HG03520 (cell line): ENCODE data around the gene HOXA13.

Source experiments
- ATAC-seq: cut with Tn5 transposase; IDR thresholded peaks from one replicate; pipeline ENCODE4 v1.9.1; 2021; ENCODE audit warnings: mild to moderate bottlenecking, moderate library complexity; ENCODE audit not compliant: unreplicated experiment

The HOXA13 gene

DNA sequence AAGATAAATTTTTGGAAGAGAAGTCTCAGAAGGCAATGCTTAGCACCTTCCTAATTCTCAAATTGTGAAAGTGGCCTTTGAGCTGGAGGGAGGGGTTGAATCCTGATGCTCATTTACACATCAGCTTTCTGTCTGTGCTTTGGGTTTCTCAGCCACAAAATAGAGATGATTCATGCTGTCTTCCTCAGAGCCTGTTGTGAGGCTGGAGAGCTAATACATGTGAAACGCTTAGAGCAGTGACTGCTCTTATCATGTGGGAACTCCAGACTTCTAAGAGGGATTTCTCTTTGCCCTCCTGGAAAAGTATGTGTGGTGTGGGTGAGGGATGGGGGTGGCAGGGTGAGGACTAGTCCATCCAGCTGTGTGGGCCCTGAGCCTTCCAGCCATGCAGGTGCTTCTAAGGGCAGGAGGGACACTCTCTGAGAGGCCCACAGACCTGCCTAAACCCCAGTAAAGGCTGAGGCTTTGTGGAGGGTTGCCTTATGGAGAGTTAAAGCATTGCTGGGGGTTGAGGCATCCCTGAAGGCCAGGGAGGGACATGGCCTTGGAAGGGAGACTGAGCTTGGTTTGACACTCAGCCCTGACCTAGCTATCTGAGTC, 37.9 kb upstream of the HOXA13 start:
- no peak for ATAC-seq

DNA sequence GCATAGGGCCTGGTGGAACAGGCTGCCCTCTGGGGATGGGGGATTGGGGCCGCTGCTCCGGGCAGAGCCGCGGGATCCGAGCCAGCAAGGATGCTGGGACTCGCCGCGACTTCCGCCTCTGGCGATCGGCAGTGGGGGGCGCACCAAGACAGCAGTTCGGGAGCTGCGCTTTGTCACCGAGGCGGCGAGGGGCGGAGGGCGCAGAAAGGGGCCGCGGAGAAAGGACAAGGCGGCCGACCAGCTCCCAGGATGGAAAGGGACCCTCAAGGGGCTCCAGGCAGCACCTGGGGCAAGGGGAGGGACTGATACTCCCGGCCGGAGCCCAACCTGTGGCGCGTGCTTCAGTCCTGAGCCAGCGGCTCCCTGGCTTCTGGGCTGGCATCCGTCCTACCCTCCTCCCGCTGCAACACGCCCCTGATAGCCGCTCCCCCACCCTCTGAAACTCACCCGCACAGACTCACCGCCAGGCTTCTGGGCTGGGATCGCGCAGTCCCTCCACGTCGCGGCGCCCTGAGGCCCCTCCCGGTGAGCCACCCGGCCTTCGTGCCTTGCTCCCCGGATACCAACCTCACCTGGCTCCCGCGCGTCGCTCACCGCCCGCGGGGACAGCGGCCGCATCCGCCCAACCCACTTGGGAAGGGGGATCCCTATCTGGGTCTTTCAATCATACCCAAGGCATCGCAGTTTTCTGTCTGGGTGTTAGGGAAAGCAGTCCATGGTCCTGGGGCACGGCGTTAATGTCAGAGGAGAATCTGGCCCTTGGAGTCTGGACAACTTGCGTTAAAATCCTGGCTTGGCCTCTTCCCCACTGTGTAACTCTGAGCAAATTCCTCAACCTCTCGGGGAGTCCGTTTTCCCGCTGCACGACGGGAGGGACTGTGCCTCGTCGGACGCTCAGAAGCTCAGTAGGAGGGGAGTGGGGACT, 35.8 kb upstream of the HOXA13 start:
- no peak for ATAC-seq

DNA sequence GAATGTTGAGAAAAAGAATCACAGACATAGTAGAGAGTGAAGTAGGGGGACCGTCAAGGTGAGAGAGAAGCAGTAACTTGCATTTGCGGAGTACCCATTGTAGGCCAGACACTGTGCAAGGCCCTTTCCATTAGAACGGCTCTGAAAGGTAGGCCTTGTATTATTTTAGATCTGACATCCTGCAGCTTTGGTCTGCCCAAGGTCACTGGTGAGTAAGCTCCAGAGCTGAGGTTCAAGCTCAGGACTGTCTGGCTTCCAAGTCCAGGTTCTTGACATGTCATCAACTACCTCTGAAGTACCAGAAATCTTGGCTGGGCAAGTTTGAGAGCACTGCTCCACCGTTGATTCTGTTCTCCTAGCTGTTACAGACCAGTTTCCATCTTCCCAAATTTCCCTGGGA, 29.6 kb upstream of the HOXA13 start:
- ATAC-seq: no peak

DNA sequence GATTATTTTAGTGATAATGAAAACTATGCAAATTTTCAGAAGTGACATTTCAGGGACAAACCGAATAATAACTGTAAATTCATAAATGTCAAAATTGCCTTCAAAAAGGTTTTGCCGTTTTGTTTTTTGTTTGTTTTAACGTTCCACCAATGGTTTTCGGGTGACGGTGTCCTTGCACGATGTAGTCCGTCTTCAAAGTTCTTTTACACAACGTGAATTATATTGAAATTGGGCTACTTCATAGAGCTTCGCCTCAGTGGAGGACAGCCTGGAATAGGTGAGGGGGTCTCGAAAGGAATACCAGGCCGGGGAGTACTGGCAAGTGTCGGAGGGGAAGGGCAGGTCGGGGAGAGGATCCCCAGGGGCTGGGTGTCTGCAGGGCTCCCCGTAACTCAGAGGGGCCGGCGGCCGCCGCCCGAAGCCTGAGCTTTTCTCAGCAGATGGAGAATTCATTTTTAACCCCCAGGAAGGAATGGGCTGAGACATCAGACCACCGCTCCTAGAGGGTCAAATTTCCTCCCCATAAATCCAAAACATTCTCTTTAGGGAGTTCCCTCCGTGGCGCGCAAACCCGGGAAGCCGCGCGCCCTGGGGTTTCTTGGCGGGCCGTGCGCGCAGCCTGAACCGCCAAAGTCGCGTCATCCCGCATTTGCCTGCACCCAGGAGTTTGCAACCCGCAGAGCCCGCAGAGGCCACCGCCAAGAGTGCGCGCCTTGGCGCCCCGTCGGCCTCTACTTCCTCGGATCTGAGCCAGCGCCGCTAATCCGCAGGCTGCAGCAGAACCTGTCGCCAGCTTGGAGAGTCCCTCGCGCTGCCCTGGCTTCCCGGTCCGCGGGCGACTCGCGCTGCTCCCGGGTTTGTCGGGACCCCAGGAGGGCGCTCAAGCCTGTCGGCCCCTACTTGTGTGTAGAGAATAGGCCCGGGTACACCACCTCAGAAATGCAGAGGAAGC, 25.4 kb upstream of the HOXA13 start:
- ATAC-seq: no peak

DNA sequence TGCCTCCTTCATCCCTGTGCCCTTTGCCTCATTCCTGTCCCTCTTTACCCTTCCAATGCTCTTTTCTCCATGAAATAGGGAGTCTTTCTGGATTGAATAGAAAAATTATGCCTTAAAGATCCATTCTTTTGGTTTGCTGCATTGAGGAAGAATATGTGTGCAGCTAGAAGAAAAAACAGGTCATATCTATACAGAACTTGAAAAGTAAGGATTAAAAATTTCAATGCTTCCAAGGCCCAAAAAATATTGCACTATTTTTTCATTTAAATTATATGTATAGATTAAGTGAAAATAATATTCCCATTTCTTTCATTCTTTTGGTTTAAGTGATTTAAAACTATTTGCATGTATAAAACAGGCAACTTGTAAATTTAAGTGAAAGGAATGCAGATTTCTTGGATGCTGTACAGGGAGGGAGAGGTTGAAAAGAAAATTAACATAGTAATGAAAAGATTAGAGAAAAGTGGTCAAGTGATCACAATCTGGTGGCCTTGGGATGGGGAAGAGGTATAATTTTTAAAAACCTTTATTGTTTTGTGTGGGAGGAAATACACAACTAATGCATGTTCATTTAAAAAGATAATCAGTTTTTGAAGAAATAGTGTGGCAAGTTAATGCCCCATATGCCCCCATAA, 24.2 kb upstream of the HOXA13 start:
- ATAC-seq: no peak

DNA sequence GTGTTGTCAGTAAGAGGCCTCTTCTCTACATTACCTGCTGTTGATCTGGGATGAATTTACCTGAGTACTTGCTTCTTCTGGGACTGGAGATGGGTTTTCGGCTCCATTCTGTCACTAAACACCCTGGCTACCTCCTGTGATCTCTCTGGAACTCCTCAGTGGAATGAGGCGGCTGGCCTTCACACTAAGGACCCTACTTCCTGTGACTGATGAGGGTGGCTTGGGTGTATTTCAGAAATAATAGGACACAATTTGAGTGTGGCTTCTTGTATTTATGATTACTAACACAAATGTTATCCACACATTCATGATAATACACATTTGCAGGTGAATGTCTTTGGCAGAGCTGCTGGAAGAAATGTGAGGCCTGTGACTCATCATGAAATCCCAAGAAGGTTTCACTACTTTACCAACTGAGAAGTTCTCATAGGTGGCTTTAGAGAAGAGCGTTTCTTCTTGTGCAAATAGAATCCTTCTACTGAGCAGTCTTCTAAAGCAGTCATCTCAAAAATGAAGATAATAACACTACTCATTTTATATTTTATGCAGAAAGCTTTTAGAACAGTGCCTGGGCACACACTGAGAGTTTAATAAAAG, 21.4 kb upstream of the HOXA13 start:
- no peak for ATAC-seq

DNA sequence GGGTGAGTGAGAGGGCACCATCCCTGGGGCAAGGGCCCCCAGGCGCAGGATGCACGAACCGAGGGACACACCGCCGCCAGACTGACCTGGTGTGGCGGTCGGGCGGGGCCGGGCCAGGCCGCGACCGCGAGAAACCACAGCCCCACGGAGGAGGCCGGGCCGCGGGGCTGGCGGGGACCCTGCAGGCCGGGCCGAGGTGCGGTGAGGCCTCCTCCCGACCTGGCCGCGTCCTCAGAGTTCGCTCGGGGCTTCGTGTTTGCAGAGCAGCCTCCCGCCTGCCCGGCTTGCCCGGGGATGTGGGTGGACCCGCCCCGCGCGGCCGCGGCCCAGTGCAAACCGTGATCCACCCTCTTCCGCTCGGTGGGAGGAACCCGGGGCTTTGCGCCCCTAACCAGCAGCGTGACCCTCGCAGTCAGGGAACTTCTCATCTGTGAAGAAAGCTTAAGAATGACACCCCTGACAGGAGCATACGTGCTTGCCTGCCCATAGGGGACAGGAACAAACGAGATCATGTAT, 20.6 kb upstream of the HOXA13 start:
- ATAC-seq: no peak

DNA sequence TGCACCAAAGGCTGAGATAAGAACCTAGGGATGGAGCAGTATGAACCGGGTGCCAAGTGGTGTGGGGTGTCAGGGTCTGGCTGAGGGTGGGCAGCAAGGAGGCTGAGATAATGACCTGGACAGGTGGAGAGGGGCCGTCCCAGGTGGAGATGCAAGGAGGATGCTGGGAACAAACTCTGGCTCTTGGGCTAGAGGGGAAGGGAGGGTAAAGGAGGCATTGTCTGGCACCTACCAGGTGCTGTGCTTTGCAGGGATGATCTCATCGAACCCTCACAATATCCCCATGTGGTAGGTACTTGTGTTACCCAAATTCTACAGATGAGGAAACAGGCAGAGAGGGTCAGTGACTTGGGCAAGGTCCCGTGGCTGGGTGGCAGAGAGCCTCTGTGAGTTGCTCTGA, 19.9 kb upstream of the HOXA13 start:
- no peak for ATAC-seq

DNA sequence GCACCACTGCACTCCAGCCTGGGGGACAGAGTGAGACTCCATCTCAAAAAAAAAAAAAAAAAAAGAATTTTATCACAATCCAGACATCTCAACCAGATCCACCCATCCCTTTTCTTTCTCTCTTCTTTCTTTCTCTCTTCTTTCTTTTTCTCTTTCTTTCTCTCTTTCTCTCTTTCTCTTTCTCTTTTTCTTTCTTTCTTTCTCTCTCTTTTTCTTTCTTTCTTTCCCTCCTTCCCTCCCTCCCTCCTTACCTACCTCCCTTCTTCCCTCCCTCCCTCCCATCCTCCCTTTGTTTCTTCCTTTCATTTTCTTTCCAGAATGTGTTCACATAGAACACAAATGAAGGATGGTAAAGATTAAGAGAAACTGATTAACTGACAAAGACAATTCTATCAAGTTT, 18.1 kb upstream of the HOXA13 start:
- no peak for ATAC-seq

DNA sequence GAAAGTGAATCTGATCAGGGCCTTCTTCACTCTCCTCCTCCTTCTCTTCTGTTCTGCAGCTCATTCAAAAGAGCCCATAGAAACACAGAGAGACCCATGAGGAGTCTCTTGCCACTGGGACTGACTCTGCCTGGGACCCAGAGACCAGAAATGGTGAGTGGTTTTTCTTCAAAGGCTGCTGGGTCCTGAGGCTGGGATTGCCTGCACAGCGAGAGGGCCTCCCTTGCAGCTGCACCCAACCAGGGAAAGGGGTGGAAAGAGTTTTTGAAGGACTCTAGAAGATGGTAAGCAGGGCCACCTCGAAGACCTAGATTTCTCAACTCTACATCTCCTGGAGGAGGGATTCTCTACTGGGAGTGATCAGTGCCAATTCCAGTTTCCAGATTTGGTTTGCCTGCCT, 15.5 kb upstream of the HOXA13 start:
- ATAC-seq: no peak

DNA sequence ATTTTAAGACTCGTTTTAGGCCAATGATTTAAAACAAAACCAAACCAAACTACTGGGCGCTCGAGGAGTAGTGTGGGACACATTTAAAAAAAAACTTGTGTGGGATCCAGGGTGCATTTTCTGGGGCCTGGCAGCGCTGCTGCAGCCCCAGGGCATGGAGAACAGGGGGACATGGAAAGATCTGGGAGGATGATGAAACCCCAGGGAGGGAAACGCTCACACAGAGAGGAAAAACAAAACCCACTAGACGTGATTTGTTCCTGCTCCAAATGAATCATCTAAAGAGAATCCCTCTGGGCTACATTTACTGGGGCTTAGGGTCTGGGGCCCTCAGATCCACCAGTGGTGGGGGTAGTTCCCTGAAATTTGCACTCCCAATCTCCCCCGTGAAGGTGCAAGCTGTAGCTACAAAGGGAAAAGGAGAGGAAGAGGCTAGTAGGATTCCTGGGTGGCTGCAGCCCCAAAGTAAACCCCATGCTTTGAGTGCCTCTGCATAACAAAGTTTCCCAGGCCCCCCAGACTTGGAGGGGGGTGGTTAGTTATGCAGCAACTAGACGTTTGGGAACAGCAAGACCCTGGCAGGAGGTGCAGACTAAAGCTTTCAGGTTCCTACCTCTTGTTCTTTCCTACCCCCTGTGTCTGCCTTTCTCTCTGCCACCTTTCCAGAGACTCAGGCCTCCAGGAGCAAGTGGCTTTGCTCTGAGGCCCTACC, 14.5 kb upstream of the HOXA13 start:
- ATAC-seq: no peak

DNA sequence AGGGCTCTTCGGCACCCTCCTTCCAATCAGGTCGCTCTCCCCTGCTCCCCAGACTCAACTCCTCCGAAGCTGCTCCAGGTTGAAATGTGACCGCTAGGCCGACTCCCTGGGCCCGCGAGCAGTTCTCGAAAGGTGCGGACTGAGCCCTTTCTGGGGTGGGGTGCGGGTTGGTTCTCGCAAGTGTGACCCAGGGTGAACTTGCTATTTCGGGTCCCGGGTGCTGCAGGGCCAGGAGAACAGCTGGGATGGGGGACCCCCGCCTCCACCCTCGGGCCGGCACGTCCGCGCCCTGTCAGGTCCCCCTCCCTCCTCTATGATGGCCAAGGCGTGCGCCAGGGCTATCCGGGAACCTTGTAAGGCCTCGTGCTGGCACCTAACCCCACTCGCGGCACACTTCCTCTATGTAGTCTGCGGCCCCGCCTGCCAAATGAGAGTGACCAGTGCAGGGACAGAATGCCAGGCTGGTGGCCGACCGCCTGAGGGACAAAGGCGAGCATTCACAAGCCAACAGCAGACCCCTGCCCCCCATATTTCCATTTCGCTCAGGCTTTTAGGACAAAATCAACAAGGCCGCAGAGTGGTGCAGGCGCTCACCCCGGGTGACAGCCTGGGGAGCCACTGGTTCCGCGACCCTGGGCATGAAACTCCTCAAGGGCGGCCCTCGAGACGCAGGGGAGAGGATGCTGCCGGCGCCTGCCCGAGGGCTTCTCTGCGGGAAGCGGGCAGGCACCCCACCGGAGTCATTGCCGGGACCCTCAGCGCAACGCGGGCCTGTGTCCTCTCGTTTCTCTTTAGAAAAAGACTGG, 13.7 kb upstream of the HOXA13 start:
- ATAC-seq: no peak

DNA sequence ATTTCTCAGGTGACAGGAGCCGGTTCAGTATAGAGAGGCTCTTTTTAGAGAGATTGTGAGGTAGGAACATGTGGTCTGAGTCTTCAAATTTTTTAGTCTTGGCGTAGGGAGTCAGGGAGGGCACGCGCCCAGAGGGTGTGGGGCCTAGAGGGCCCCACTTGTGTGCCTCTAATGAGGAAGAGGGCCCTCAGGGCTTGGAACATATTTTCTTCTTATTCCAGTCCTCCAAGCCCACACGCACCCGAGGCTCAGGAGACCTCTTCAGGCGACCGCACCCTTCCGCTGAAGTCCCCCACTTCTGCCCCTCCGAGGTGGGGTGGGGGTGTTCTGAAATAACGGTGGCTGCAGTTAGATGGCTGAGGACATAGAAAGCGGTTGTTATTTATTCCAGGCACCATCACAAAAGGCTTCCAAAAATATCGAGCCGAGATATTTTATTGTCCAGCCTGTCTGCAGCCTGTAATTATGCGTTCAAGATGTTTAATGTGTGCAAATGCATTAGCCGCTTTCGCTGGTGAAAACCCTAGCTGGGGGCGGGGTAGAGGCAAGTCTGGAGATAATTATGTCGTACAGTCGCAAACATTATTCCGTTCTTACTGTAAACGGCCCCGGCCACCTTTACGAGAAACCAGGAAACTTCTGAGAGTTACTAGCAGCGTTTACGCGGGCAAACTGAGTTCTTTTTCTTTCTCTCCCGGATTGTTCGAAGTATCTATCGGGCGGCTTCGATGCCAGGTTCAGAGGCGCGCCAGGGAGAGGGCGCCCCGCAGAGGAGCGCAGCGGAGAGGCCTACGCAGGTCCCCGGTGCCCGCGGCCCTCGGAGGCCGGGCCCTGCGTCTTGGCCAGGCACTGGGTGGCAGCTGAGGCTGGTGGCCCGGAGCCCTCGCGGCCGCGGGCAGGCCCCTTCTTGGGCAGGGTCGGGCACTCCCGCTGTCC, 12.9 kb upstream of the HOXA13 start:
- no peak for ATAC-seq

DNA sequence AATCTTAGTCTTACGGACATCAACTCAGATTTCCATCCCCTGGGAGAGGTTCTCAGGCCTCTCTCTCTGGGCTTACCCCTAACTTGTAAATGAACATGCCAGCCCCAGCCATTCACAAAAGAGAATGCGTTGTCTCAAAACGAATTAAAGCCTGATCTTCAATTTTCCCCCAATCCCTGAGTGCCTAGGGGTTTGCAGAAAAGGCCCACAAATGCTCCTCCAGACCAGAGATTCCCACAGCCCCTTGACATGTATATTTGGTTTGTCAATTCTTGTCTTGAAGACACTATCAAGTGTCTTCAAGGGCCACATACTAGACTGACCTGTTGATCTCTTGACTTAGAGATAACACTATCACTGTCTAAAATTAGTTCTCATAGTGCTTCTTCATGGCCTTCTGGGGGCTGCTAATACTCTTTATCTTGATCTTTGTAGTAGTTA, 11.9 kb upstream of the HOXA13 start:
- no peak for ATAC-seq

DNA sequence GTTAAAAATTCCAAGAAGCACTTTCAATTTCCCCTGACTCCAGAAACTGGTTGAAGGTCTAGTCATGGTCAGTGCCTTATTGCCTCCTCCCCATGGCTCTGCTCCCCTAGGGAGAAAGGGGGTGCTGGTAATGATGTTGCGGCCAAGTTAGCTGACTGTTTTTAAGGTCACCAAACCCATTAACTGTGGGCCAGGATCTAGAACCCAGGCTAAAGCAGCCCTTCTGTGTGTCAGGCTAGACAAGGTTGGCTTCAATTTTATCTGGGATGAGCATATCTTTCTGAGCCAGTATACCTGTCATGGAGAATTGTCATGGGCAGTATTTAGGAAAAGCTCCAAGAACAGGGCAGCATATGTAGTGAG, 11.2 kb upstream of the HOXA13 start:
- no peak for ATAC-seq

DNA sequence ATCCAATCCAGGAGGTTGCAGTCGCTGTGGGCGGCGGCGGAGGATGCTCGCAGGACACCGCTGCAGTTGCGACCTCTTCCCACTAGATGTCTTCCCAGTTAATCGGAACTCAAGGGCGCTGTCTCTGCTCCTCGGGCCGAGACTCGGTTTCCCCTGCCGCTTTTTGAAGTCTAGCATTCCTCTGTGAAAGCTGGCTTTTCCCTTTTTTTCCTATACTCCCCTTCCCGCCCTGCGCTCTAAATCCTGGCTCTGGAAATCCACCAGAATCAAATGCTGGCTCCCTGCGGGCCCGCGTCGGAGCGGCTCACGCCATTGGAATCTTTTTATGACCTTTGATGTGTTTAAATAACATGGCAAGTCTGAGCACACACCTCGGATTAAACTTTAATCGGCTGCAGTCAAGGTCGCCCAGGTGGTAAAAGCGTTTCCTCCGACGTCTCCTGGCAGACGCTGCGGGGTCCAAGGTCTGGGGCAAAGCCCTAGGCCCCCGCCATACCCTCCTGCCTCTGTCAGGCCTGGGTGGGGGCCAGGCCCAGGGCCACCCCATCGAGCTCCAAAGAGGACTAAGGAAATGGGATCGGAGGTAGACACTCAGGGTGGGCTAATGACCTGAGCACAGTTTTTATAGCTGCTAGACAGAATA, 10.7 kb upstream of the HOXA13 start:
- ATAC-seq: peak; percentile 51

DNA sequence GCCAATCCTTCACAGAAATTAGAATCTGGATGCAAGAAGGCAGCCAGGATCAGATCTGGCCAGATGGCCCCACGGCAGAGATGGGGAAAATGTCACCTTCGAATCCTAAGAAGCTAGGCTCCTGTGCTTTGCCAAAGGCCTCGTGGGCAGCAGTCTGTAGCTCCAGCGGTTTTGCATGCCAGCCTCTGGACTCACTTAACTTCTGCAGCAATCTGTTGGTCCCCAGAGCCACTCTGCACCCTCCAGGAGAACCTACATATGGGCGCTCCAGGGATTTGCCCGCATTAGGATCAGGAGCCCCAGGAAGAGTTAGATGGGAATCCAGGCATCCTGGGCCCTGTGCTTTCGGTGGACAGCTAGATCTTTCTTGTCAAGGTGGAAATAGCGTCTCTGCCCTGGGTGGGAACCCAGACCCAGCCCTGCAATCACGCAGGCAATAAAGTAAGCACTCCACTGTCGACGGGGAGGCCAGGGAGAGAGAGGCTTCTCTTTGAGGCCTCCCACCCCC, 10.1 kb upstream of the HOXA13 start:
- no peak for ATAC-seq
